ENCODE measurements around the gene TMEM101. TPM values are rescaled to one million over a fixed set of nuclear protein-coding genes. Genes with fewer than 3 reads are reported as not detected.
"Not testable (repeated sequence)": the region's sequence is repeated elsewhere in the genome, so short reads cannot be mapped to it uniquely, and the experiment has no call there.

TMEM101 gene
- total and polyA plus RNA-seq, 4 experiments from 2014 or later: 22.7 to 33.6 (median 28.7) TPM

DNA sequence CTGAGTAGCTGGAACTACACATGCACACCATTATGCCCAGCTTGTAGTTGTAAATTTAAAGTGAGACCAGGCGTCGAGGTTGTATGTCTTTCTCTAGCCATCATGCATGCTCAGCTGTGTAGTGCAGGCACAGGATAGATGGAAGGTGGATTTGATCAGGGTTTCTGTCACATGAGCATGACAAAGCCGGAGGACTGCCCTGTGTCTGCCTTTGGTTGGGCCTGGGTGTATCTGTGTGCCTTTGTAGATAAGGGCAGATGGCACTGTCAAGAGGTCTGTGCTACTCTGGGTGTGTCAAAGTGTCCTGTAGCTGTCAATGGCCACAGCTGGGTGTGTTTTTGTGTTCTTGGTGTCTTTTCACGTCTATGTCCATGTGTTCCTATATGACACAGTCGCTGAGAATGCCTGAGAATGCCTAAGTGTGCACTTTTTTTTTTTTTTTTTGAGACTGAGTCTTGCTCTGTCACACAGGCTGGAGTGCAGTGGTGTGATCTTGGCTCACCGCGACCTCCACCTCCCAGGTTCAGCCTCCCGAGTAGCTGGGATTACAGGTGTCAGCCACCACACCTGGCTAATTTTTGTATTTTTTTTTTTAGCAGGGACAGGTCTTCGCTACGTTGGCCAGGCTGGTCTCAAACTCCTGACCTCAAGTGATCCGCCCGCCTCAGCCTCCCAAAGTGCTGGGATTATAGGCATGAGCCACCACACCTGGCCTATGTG, 14.5 kb downstream of the TMEM101 start:
- Histone ChIP-seq H3K4me3 (ENCODE audit: low read length in 2 of 2) (no peak overlapping the region), H3K27ac (ENCODE audit: low read depth, low read length) (no peak overlapping the region), H3K4me1 (ENCODE audit: insufficient read depth, low read length) (peaks cover 6% of the 10 kb centered on the region), H3K9me3 (ENCODE audit: control insufficient read depth in 1 of 2, low read length in 2 of 2) (no peaks in the 10 kb centered on the region), H3K36me3 (ENCODE audit: insufficient read depth, low read length) (no peaks in the 10 kb centered on the region), H3K27me3 (ENCODE audit: insufficient read depth, low read length) (no peaks in the 10 kb centered on the region)
- CTCF ChIA-PET (ENCODE audit: partially characterized antibody): no interaction called here
- Mint-ChIP-seq H3K4me3 (no peak overlapping the region), H3K4me1 (peaks cover 0 to 3% (median 0%) of the 10 kb centered on the region in 4 donors), H3K27ac (no peak overlapping the region), H3K9me3 (no peaks in the 10 kb centered on the region), H3K27me3 (peaks cover 3 to 4% of the 10 kb centered on the region in 2 donors), H3K36me3 (no peaks in the 10 kb centered on the region)
- no peak for DNase-seq
- intact Hi-C loops (cut with micrococcal nuclease): no loop called here
- POLR2A ChIA-PET (ENCODE audit: partially characterized antibody): no interaction called here

DNA sequence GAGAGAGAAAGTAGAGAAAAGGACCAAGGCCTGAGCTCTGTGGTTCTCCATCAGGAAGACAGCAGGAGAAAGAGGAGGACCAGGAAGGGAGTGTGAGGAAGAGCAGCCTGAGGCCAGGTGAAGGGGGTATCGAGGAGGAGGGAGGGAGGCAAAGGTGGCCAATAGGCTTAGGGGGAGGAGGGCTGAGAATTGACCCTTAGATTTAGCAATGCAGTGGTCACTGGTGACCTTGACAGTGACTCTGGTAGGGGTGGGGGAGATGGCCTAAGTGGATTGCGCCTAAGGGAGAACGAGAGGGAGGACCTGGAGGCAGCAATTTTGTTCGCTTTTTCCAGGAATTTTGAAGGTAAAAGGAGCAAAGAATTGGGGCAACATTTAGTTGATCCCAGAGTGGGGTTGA, 15.7 kb downstream of the TMEM101 start:
- peaks cover 8 to 9% of the 10 kb centered on the region in 2 donors for H3K27me3 Mint-ChIP-seq
- Histone ChIP-seq H3K27me3 (ENCODE audit: insufficient read depth, low read length) (peaks cover 3% of the 10 kb centered on the region), H3K36me3 (ENCODE audit: insufficient read depth, low read length) (no peaks in the 10 kb centered on the region), H3K9me3 (ENCODE audit: control insufficient read depth in 1 of 2, low read length in 2 of 2) (no peaks in the 10 kb centered on the region), H3K4me1 (ENCODE audit: insufficient read depth, low read length) (peaks cover 10% of the 10 kb centered on the region), H3K4me3 (ENCODE audit: low read length in 2 of 2) (no peak overlapping the region), H3K27ac (ENCODE audit: low read depth, low read length) (no peak overlapping the region)
- no peak for DNase-seq
- ChIA-PET POLR2A (ENCODE audit: partially characterized antibody) (no interaction called here), CTCF (ENCODE audit: partially characterized antibody) (interaction anchor here (1.5 kb wide), 1 partner anchor 55 kb away, joined by 4 read pairs; no protein-coding TSS in a partner anchor)
- H3K4me1 Mint-ChIP-seq: peaks cover 0 to 3% (median under 1%) of the 10 kb centered on the region in 4 donors
- intact Hi-C loops (cut with micrococcal nuclease): no loop called here
- H3K36me3 Mint-ChIP-seq: no peaks in the 10 kb centered on the region
- H3K9me3 Mint-ChIP-seq: no peaks in the 10 kb centered on the region
- peak overlapping the region in 1 of 7 donors; percentile 81 for H3K27ac Mint-ChIP-seq
- H3K4me3 Mint-ChIP-seq: no peak overlapping the region

DNA sequence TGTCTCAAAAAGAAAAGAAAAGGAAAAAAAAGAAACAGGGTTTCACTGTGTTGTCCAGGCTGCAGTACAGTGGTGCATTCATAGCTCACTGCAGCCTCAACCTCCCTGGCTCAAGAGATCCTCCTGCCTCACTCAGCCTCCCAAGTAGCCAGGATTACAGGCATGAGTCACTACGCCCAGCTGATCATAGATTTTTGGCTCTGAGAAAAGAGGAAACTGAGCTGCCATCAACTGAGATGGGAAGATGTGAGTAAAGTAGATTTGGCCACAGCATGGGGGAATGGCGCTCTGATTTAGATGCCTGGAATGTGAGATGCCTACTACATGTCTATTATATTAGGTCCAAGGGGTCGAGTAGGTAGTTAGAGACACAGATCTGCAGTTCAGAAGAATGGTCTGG, 16.2 kb downstream of the TMEM101 start:
- ChIA-PET CTCF (ENCODE audit: partially characterized antibody) (interaction anchor here (1.5 kb wide), 1 partner anchor 54 kb away, joined by 4 read pairs; no protein-coding TSS in a partner anchor), POLR2A (ENCODE audit: partially characterized antibody) (no interaction called here)

DNA sequence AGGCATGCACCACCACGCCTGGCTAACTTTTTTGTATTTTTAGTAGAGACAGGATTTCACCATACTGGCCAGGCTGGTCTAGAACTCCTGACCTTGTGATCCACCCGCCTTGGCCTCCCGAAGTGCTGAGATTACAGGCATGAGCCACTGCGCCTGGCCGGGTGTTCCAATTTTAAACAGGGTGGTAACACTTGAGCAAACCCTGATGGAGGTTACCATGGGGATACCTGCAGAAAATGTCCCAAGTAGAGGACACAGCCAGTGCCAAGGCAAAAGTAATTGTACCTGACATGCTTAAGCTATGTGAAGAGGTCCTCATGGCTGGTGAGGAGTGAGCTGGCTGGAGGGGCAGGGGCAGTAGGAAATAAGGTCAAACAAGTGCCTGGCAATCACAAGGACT, 17.6 kb downstream of the TMEM101 start:
- H3K27ac Mint-ChIP-seq; H3K4me3 Mint-ChIP-seq; H3K4me3 ChIP-seq (ENCODE audit: low read length in 2 of 2); H3K9me3 Mint-ChIP-seq; H3K9me3 ChIP-seq (ENCODE audit: control insufficient read depth in 1 of 2, low read length in 2 of 2); H3K27me3 ChIP-seq (ENCODE audit: insufficient read depth, low read length); H3K36me3 ChIP-seq (ENCODE audit: insufficient read depth, low read length); H3K36me3 Mint-ChIP-seq; DNase-seq; H3K27me3 Mint-ChIP-seq; H3K4me1 ChIP-seq (ENCODE audit: insufficient read depth, low read length); H3K4me1 Mint-ChIP-seq; intact Hi-C loops (cut with micrococcal nuclease); H3K27ac ChIP-seq (ENCODE audit: low read depth, low read length): not testable (repeated sequence)
- ChIA-PET CTCF (ENCODE audit: partially characterized antibody) (interaction anchor here (1.5 to 4.2 kb wide), 3 partner anchors 53 to 118 kb away, joined by 3 to 33 read pairs (median 6); no protein-coding TSS in a partner anchor), POLR2A (ENCODE audit: partially characterized antibody) (interaction anchor here (1.2 kb wide), 1 partner anchor 9 kb away, joined by 4 read pairs; no protein-coding TSS in a partner anchor)

More for the DNA sequence above, 16.2 kb downstream of the TMEM101 start:
- Histone ChIP-seq H3K36me3 (ENCODE audit: insufficient read depth, low read length) (no peaks in the 10 kb centered on the region), H3K4me3 (ENCODE audit: low read length in 2 of 2) (no peak overlapping the region), H3K27ac (ENCODE audit: low read depth, low read length) (no peak overlapping the region), H3K4me1 (ENCODE audit: insufficient read depth, low read length) (peaks cover 10% of the 10 kb centered on the region), H3K27me3 (ENCODE audit: insufficient read depth, low read length) (peaks cover 3% of the 10 kb centered on the region), H3K9me3 (ENCODE audit: control insufficient read depth in 1 of 2, low read length in 2 of 2) (no peaks in the 10 kb centered on the region)
- H3K4me1 Mint-ChIP-seq: peaks cover 0 to 3% (median under 1%) of the 10 kb centered on the region in 4 donors
- intact Hi-C loops (cut with micrococcal nuclease): no loop called here
- H3K27ac Mint-ChIP-seq: no peak overlapping the region
- H3K27me3 Mint-ChIP-seq: peaks cover 8 to 9% of the 10 kb centered on the region in 2 donors
- no peaks in the 10 kb centered on the region for H3K36me3 Mint-ChIP-seq
- H3K4me3 Mint-ChIP-seq: no peak overlapping the region
- no peak for DNase-seq
- no peaks in the 10 kb centered on the region for H3K9me3 Mint-ChIP-seq

DNA sequence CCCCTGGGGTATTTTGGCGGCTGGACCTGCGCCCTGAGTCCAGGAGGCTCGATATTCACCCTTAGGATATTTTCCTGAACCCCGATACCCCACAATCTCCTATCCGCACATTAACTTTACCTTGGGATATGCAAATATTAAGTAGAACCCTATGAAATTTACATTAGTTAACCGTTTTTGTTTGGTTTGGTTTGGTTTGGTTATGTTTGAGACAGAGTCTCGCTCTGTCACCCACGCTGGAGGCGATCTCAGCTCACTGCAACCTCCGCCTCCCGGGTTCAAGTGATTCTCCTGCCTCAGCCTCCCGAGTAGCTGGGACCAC, 19.7 kb downstream of the TMEM101 start:
- H3K9me3 Mint-ChIP-seq: no peaks in the 10 kb centered on the region
- CTCF ChIA-PET (ENCODE audit: partially characterized antibody): interaction anchor here (0.9 to 4.2 kb wide), 9 partner anchors 10 to 116 kb away, joined by 3 to 33 read pairs (median 4); partner anchors contain the start of gene PPY
- H3K36me3 Mint-ChIP-seq: no peaks in the 10 kb centered on the region
- POLR2A ChIA-PET (ENCODE audit: partially characterized antibody): no interaction called here
- H3K27me3 Mint-ChIP-seq: peaks cover 8 to 9% of the 10 kb centered on the region in 2 donors
- H3K36me3 ChIP-seq (ENCODE audit: insufficient read depth, low read length): no peaks in the 10 kb centered on the region
- peaks cover 10% of the 10 kb centered on the region for H3K4me1 ChIP-seq (ENCODE audit: insufficient read depth, low read length)
- no peak overlapping the region for H3K27ac Mint-ChIP-seq
- H3K9me3 ChIP-seq (ENCODE audit: control insufficient read depth in 1 of 2, low read length in 2 of 2): no peaks in the 10 kb centered on the region
- H3K27me3 ChIP-seq (ENCODE audit: insufficient read depth, low read length): peaks cover 3% of the 10 kb centered on the region
- no peak overlapping the region for H3K27ac ChIP-seq (ENCODE audit: low read depth, low read length)
- intact Hi-C loops (cut with micrococcal nuclease): loop anchor here (1.0 kb wide), 3 partner anchors 51 to 117 kb away; no protein-coding TSS in a partner anchor
- no peak overlapping the region for H3K4me3 Mint-ChIP-seq
- H3K4me1 Mint-ChIP-seq: peaks cover 0 to 3% (median under 1%) of the 10 kb centered on the region in 4 donors
- no peak overlapping the region for H3K4me3 ChIP-seq (ENCODE audit: low read length in 2 of 2)
- no peak for DNase-seq

DNA sequence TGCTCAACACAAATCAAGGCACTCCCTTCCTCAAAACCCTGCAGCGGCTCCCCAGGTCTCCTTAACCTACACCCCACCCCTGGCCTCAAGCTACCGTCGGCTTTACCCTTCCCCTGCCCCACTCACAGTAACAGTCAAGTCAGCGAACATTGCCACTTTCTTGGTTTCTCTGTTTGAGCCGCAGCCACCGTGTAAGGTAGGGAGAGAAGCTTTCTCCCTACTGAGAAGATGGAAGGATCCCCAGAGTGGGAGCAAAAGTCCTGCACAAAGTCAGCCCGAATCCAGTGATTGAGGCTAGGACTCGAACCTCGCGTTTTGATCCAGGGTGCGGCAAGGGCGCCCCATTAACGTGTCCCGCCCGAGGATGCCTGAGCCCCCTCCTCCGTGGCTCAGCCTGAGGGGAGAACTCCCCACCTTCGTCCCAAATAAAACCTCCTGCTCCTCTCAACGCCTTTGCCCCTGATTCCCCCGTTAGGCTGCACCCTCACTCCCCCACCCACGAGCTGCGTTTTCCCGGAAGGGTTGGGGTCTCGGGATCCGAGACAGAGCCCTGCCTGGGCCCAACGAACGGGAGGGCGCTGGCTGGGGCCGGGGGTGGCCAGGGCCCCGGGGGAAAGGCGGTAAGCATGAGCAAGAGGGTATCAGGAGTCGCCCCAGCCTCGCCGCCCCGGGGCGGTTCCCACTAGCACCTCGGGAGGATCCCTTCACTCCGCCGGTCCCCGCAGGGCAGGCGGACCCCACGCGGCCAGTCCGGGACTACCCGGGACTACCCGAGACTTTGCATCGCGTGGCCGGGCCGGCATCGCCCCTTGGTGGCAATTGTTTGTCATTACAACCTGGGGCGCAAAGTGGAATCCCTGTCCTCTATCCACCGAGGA, 20.3 kb downstream of the TMEM101 start:
- intact Hi-C loops (cut with micrococcal nuclease): loop anchor here (1.0 kb wide), 3 partner anchors 50 to 116 kb away; no protein-coding TSS in a partner anchor
- POLR2A ChIA-PET (ENCODE audit: partially characterized antibody): no interaction called here

DNA sequence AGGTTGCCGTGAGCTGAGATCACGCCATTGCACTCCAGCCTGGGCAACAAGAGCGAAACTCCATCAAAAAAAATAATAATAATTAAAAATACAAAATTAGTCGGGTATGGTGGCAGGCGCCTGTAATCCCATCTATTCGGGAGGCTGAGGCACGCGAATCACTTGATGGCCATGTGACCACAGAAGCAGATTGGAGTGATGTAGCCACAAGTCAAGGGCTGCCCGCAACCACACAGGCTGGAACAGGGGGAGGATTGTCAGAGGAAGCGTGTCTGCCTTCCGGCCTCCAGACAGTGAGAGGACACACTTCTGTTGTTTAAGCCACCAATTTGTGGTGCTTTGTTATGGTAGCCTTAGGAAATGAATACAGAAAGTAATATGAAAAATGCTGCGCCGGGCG, 22.1 kb downstream of the TMEM101 start:
- H3K9me3 Mint-ChIP-seq: no peaks in the 10 kb centered on the region
- DNase-seq: no peak
- intact Hi-C loops (cut with micrococcal nuclease): no loop called here
- CTCF ChIA-PET (ENCODE audit: partially characterized antibody): interaction anchor here (0.7 kb wide), 1 partner anchor 9 kb away, joined by 3 read pairs; no protein-coding TSS in a partner anchor
- Histone ChIP-seq H3K4me3 (ENCODE audit: low read length in 2 of 2) (no peak overlapping the region), H3K27me3 (ENCODE audit: insufficient read depth, low read length) (peaks cover 3% of the 10 kb centered on the region), H3K27ac (ENCODE audit: low read depth, low read length) (no peak overlapping the region), H3K4me1 (ENCODE audit: insufficient read depth, low read length) (peaks cover 10% of the 10 kb centered on the region), H3K9me3 (ENCODE audit: control insufficient read depth in 1 of 2, low read length in 2 of 2) (no peaks in the 10 kb centered on the region), H3K36me3 (ENCODE audit: insufficient read depth, low read length) (no peaks in the 10 kb centered on the region)
- peaks cover 0 to 3% (median under 1%) of the 10 kb centered on the region in 4 donors for H3K4me1 Mint-ChIP-seq
- POLR2A ChIA-PET (ENCODE audit: partially characterized antibody): no interaction called here
- no peak overlapping the region for H3K27ac Mint-ChIP-seq
- peaks cover 10 to 12% of the 10 kb centered on the region in 2 donors for H3K27me3 Mint-ChIP-seq
- H3K4me3 Mint-ChIP-seq: no peak overlapping the region
- H3K36me3 Mint-ChIP-seq: no peaks in the 10 kb centered on the region

More for the DNA sequence above, 20.3 kb downstream of the TMEM101 start:
- H3K36me3 ChIP-seq (ENCODE audit: insufficient read depth, low read length): no peaks in the 10 kb centered on the region
- peak; percentile 61 to 69 (median 65) for DNase-seq
- H3K9me3 ChIP-seq (ENCODE audit: control insufficient read depth in 1 of 2, low read length in 2 of 2): no peaks in the 10 kb centered on the region
- peaks cover 3% of the 10 kb centered on the region for H3K27me3 ChIP-seq (ENCODE audit: insufficient read depth, low read length)
- Mint-ChIP-seq H3K27ac (peak overlapping the region in 1 of 7 donors; percentile 13), H3K4me1 (peaks cover 0 to 3% (median under 1%) of the 10 kb centered on the region in 4 donors), H3K4me3 (peak overlapping the region in 2 of 8 donors; percentile 4 to 51), H3K9me3 (no peaks in the 10 kb centered on the region), H3K36me3 (no peaks in the 10 kb centered on the region), H3K27me3 (peaks cover 8 to 9% of the 10 kb centered on the region in 2 donors)
- no peak overlapping the region for H3K4me3 ChIP-seq (ENCODE audit: low read length in 2 of 2)
- CTCF ChIA-PET (ENCODE audit: partially characterized antibody): interaction anchor here (1.0 to 4.2 kb wide), 5 partner anchors 8 to 115 kb away, joined by 3 to 33 read pairs (median 4); partner anchors contain the start of gene PPY
- H3K27ac ChIP-seq (ENCODE audit: low read depth, low read length): no peak overlapping the region
- peaks cover 10% of the 10 kb centered on the region for H3K4me1 ChIP-seq (ENCODE audit: insufficient read depth, low read length)
